GM21786 (cell line): ENCODE measurements around the gene MARVELD1.
"Not testable (repeated sequence)": the region's sequence is repeated elsewhere in the genome, so short reads cannot be mapped to it uniquely, and the experiment has no call there.

Experiments
- ATAC-seq: cut with Tn5 transposase; IDR thresholded peaks from one replicate; pipeline ENCODE4 v1.9.1; 2021; ENCODE audit not compliant: unreplicated experiment

MARVELD1 gene

GRCh38 chr10:97713339-97713825 is at the start of gene MARVELD1:
MARVELD1 (plus strand) TSS chr10:97713730; CDS start chr10:97713877, 147 bp downstream.
- ATAC-seq: no peak

GRCh38 chr10:97664282-97664850 is 49.2 kb upstream of the MARVELD1 start:
- no peak for ATAC-seq

GRCh38 chr10:97666992-97667391 is 46.5 kb upstream of the MARVELD1 start:
- no peak for ATAC-seq

DNA sequence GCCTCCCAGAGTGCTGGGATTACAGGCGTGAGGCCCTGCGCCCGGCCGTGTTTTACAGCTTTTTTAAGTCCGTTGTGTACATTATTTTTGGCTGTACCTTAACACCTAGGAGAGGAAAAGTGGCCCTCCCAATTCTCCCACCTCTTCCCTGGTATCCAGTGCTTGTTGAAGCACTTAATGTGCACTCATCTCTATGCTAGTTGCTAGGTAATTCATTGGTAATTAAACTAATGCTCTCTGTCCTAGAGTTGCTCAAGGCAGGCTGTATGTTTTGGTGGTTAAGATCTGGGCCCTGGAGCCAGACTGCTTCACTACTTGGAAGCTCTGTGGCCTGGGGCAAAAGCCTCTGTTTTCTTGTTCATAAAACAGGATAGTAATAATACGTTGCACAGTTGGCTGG is 46.1 kb upstream of the MARVELD1 start:
- ATAC-seq: no peak

GRCh38 chr10:97669571-97669970 is 44.0 kb upstream of the MARVELD1 start:
- no peak for ATAC-seq

DNA sequence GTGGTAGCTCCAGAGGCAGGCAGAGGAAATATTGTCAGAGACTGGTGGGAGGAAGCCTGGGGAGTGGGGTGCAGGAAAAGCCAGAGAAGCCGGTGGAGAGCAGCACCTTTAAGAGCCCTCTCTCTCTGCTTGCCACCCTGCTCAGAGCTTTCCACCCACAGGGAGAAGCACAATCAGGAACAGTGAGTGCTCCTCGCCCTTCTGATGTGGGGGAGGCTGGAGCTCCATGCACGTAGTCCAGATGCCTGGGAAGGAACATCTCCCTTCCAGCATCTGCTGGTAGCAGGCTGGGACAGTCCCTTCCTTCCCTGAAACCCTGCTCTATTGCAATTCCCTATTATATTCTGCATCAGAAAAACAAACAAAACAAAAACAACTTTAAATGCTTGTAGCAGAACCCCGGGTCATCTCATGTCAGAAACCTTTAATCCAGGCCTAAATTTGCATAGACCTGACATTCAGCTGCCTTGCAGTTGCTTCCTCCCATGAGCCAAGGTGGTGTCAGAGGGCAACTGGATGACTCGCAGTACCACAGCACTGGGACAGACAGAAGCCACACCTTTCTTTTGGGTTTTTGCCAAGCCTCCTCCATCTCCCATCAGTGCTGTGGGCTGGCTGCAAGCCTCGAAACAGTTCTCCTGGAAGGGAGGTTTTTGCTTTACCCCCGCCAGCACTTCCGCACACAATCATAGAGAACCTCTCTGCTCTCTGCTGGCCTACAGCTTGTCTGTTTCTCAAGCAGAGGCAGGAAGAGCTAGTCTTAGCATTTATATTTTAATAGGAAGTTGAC is 39.6 kb upstream of the MARVELD1 start:
- no peak for ATAC-seq

GRCh38 chr10:97675222-97675621 is 38.3 kb upstream of the MARVELD1 start:
- ATAC-seq: no peak

- ATAC-seq: peak; percentile 71
Observed at GRCh38 chr10:97676770-97677581, 36.6 kb upstream of the MARVELD1 start.

DNA sequence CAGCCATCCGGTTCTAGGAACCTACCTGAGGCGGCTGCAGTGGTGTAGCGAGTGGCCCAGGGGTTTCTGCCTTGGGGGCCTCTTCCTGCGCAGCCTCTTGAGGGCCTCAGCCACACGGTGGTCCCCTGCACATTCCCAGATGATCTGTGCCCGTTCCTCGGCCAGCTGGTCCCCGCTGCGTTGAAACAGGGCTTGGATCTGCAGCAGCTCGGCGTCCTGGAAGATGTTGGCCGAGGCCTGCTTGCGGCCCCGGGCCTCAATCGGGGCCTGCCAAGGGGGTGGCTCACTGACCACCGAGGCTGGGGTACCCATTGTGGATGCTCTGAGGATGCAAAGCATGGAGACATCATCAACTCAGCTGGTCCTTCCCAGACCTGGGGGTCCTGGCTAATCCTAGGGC is 33.9 kb upstream of the MARVELD1 start:
- ATAC-seq: no peak

- ATAC-seq: no peak
Observed at GRCh38 chr10:97682042-97682441, 31.5 kb upstream of the MARVELD1 start.

- ATAC-seq: no peak
Observed at GRCh38 chr10:97683556-97684367, 29.8 kb upstream of the MARVELD1 start.

DNA sequence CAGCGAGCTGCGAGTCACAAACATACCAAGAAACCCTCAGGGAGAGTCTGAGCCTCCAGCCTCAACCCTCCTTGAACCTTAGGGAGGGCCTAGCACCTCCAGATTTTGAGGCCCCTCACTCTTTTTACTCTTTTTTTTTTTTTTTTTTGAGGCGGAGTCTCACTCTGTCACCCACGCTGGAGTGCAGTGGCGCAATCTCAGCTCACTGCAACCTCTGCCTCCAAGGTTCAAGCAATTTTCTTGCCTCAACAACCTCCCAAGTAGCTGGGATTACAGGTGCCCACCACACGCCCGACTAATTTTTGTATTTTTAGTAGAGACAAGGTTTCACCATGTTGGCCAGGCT is 29.2 kb upstream of the MARVELD1 start:
- not testable (repeated sequence) for ATAC-seq

- ATAC-seq: no peak
Observed at GRCh38 chr10:97684866-97685394, 28.6 kb upstream of the MARVELD1 start.

GRCh38 chr10:97685395-97685958 is 28.1 kb upstream of the MARVELD1 start:
- no peak for ATAC-seq

DNA sequence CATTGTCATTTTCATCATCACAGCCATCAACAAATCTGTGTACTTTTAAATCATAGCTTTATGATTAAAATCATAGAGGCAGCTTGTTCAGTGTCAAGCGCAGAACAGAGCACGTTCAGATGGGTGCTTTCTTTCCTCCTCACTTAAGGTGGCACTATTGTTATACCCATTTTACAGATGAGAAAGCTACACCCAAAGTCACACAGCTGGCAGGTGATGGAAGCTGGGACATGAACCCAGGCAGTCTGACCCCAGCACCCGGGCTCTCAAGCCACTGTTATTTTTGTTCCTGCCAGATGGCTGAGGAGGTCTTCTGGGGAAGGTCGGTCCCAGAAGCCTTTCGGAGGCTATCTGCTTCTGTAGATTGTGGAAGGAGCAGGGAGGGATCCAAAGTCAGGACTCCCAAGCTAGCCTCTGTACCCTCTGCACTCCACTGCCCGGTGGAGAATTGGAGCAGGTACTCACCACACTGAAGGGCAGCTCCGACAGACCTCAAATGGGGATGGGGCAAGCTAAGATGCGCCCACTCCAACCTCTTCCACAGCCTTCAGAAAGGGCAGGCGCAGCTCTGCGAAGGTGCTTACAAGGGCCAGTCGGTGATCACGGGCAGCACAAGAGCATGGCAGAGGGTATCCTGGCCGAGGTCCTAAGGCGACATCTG is 27.1 kb upstream of the MARVELD1 start:
- no peak for ATAC-seq

DNA sequence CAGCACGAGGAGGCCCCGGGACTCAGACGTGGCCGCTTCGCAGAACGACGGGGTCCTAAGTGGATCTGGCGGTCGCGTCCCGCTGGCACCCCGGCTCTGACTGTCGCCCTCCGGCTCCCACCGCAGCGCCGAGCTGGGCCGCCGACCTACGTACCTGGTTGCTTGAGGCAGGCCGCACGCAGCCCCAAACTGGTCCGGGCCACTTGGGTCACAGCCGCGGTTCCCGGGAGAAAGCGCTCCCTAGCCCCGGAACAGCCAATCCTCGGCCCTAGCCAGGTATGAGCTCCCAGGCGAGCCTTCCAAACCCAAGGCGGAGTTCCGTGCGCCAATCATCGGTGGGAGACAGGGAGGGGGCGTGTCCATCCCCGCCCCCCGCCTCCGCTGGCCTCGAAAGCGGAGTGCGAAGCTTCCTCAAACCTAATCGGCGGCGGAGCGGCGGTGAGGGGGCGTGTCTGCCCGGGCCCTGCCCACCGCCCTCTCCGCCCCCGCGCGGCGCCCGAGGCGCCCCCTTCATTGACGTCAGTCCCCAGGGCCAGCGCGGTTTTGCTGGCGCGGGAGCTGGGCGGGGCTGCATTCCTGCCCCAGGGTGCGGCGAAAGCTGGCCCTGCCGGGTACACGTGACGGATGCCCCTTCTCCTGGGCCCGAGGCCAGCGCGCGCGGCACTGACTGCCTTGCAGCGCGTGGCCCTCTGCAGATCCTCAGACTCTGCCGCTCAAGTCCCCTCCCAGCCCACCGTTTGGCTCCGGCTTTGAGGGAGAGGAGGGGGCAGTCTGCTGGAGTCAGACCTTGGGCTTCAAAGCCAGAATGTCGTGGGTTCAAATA is 26.4 kb upstream of the MARVELD1 start, which contains the start of gene AVPI1:
TSS of gene AVPI1 (minus strand) at position 280 of the 823 bp plus-strand sequence. CDS start 7,336 bp downstream, outside the sequence.
- ATAC-seq: peak; percentile 91

DNA sequence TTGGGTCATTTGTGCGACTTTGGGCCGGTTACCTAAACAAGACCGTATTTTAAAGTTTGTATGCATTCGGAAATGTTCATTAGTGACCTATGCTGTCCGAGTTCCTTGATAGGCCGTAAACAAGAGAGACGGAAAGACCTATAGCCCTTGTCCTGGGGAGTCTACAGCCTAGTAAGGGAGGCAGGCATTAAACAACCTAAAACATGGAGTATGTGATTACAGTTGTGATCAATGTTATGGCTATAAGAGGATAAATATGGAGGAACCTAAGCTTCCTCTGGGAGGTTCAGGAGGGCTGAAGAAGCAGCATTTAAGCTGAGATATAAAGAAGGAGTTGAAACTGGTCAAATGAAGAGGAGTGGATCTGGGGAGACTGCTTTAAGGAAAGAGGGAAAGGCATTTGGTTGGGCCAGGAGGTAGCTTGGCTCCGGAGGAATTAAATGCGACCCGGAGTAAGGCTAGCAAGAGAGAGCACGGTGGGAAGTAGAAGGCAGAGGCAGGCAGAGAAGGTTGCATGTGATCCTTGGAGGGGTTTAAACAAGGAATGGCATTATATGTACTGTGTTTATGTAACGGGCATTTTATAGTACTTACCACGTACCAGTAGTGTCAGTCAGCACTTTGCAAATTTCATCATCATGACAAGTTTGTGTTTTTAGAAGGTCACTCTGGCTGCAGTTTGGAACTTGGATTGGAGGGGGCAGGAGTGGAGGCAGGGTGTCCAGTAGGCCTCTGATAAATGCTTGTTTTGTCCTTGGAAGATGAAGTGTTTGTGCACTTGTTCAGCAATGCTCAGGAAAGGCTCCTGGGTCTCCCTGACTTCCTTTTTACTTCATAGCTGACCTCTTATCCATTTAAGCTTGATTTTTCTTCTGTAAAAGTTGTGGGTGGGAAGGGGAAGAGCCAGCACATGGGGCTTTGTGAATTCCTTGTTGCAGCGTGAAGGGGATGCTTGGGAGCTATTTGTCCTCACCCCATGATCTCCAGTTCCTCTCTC is 25.4 kb upstream of the MARVELD1 start:
- ATAC-seq: no peak
